NCI-H1105 treated with DMSO at 0.1 percent for 48 hours (cell line): ENCODE results near the gene CTBP1.
A peak's percentile ranks its signal among the peaks of the same experiment; 100 is the strongest.

ENCODE experiments used
- DNase-seq: peaks from one replicate; lab custom pipeline; 2025; lab: John Stamatoyannopoulos, UW

Gene CTBP1

DNA sequence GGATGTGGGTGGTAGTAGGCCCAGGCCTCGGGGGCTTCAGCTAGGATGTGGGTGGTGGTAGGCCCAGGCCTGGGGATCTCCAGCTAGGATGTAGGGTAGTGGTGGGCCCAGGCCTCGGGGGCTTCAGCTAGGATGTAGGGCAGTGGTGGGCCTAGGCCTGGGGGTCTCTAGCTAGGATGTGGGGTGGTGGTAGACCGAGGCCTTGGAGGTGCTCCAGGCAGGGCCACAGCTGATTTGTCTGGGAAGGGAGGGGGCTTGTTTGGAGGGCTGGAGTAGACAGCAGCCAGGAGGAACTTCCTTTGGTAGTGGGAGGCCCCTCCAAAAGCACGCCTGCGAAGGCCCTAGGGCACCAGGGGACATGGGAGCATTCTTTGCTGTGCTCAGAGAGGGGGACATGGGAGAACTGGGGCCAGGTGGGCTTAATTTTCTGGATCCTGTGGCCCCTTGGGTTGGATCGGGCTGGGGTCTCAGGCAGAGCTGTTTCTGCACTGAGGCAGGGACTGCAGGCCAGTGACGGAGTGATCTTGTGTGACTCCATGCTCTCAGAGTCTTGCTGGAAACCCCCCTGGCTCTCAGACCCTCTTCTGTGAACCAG is 73.2 kb downstream of the CTBP1 start:
- no peak for DNase-seq

DNA sequence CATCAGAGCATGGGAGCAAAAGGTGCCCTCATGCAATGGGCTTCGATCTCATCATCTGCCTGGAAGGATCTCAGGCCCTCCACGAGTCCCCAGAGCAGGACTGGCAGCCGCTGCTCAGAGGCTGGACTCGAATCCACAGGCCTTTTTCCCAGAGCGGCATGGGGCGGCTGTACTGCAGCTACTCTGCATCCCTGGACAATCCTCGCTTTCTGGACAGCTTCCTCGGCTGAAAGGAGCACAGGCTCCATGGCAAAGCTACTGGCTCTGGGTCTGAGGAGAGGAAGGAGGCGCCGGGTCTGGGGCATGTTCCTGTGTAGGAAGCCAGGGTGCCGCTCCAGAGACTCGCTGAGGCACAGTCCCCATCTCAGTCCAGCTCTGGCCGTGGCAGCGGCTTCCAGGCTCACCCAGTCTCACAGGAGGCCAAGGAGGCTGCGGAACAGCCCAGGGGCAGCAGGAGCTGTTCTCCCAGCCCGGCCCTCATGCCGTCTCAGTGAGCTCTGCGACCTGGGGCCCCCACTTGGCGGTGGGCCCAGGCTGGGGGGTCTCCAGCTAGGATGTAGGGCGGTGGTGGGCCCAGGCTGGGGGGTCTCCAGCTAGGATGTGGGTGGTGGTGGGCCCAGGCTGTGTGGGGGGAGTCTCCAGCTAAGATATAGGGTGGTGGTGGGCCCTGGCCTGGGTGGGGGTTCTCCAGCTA is 73.8 kb downstream of the CTBP1 start:
- no peak for DNase-seq

DNA sequence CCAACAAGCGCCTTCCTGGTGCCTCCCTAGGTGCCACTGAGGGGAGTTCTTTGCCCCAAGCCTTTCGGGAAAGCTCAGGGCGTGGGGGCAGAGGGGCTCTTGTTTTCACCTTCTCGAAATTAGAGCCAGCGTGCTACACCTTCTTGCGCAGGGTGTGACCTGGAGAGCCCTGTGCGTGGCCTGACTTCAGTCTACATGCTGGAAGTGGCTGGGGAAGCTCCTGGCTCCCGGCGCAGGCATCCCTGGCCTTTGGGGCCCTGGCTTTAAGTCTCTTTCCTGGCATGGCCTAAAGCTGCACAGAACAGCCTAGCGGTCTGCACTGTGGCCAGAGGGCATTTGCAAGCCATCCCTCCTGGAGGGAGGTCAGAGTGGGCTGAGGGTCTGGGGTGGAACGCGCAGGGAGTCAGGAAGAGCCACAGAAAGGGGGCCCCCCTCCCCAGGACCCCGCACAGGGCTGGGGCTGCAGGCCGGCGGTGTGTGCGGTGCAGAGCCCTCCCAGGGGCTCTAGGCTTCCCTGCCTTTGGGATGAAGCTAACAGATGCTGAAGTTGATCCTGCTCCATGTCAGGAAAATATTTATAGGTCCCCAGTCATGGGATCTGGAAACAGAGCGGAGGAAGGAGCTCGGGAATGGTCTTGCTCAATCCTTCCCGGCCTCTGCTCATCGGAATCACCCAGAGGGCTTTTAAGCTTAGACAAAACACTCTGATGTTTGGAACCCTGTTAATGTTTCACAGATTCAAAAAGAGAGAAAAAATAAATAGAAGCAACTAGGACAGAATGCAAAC is 75.8 kb downstream of the CTBP1 start:
- DNase-seq = no peak

DNA sequence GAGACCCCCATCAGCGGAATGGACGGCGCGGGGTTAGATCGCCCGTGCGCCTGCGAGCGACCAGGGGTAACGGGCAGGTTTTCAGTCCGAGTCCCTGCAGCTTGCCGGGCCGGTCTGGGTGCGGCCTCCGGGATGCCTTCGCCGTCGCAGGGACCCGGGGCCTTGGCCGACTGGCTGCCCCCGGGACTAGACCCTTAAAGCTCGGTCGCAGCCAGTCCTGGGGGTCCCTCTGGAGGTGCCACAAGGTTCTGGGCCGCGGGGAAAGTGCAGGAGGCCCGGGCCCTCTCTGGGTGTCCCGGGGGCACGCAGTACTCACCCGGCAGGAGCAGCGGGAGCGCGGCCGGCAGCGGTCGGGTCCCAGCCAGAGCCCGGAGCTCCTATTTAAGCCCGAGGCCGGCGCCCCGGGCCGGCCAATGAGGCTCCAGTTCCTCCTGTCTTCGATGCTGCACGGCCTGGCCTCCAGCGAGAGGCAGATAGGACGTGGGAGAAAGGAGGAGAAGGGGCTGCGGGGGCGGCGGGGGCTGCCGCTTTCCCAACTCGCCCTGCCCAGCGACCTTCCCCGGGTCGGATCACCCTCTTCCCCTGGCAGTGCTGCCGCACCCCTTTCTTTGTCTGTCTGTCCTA is 76.6 kb downstream of the CTBP1 start, which contains the start of gene SPON2:
TSS of gene SPON2 (minus strand) at position 356 of the 624 bp plus-strand sequence.
- DNase-seq = no peak

DNA sequence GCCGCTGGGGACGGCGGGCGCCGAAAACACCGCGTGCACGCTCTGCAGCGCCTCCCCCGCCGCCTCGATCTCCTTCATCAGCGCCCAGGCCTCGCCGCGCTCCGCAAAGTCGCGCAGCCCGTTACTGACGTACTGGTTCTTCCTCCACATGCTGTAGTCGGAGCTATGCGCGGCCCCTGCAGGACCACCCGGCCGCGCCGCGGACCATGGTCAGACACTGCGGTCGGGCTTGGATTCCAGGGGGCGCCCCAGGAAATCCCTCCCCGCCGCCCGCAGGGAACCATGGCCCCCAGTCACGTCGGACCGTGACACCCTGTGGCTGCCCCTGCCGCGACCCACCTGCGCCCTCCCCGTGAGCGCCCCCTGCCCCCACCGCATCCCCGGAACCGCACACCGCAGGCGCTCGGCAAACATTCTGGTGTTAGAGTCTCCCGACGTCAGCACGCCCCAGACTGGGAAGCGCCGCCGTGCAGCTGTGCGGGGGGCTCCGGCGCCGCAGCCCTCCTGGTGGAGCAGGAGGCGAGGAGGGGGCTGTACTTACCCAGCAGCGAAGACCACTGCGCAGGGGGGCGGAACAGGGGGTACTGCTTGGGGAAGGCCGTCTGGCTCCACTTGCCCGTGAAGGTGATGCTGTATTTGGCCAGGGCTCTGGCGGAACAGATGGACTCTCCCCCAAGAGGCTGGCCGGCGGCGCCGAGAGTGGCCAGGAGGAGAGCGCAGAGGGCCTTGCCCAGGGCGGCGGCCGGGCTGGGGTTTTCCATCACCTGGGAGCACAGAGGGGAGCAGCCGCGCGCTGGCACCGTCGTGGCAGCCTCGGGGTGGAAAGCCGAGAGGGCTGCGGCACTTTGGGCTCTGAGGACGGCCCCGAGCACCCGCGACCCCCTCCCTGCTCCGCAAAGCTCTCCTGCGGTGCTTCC is 77.4 kb downstream of the CTBP1 start:
- DNase-seq = no peak

DNA sequence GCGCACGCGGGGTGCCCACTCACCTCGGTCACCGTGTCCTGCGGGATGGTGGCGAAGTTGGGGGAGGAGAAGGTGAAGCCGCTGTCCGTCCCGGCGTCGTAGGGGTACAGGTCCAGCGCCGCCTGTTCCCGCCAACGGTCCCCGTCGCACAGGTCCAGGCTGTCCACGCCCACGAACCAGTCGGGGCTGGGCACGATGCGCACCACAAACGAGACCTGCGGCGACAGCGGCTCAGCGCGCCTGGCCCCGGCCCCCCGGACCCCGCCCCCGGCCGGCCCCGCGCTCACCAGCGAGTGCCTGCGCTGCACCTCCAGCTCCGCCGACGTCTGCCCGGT is 78.0 kb downstream of the CTBP1 start:
- DNase-seq = no peak

DNA sequence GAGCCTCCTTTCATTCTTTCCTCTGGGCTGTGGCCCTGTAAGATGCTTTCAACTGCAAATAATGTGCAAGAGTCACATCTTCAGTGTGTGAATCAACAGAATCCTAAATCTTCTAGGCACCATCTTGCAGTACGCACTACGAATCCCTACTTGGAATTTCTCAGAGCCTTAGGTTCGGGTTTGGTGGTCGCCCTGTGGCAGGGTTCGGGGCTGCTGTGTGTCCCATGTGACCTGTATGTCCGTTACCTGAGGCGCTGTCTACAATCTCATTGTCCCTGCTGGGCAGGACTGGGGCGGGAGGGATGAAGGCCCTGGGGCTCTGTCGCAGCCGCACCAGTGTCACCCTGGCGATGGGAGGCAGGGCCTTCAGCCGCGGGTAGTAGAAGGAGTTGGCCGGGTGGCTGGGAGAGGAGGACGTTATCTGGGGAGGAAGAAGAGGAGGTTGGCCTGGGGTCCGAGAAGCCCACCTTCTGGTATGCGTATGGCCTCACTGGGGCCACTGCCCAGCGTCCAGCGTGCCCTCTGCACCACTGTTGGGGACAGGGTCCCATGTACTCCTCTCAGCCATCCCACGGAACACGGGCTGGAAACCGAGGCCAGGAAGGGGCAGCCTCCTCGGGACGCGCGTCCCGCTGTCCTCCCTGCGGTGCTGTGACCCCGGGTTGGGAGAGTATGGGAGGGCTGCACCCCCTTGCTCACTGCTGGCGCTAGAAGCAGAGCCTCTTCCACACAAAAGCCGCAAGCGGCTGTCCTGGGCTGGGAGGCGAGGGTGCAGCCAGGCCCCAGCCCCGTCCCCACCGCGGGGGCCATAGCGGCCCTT is 78.6 kb downstream of the CTBP1 start:
- DNase-seq = no peak

DNA sequence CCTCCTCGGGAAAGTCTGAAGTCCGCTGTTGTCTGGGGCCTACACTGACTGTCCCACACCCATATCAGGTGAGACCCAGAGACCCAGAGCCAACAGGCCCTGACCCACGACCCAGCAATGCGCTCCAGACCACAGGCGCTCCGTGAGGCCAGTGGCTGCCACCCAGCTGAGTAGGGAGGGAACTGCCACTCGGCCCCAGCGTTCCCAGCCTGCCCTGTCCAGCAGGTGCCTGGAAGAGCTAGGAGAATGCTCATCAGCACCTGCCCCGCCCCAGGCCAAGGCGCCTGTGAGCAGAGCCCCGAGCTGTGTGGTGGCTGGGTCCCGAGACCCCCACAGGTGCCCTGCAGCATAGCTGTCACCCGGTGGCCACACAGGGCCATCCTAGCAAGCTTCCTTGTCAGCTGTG is 79.2 kb downstream of the CTBP1 start:
- DNase-seq = no peak

DNA sequence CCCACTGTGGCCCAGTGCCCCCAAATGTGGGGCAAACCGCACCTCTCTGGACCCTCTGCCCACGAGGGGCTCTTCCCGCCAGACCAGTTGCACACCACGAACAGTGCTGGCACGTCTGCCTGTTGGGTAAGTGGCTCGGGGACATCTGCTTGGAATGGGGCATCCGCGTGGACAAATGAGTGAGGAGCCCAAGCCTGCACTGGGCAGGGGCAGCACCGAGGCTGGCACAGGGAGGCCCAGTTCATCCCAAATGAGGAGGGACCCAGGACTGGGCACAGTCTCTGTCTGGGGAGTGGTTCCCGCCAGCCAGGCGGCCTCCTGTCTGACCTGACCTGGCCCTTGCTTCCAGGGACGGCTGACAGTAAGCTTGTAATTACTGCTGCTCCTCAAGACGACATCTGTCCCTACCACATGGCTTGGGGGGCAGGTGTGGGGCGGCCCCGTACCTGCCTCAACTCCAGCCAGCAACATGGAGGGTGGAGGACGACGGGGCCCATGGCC is 79.7 kb downstream of the CTBP1 start:
- no peak for DNase-seq

DNA sequence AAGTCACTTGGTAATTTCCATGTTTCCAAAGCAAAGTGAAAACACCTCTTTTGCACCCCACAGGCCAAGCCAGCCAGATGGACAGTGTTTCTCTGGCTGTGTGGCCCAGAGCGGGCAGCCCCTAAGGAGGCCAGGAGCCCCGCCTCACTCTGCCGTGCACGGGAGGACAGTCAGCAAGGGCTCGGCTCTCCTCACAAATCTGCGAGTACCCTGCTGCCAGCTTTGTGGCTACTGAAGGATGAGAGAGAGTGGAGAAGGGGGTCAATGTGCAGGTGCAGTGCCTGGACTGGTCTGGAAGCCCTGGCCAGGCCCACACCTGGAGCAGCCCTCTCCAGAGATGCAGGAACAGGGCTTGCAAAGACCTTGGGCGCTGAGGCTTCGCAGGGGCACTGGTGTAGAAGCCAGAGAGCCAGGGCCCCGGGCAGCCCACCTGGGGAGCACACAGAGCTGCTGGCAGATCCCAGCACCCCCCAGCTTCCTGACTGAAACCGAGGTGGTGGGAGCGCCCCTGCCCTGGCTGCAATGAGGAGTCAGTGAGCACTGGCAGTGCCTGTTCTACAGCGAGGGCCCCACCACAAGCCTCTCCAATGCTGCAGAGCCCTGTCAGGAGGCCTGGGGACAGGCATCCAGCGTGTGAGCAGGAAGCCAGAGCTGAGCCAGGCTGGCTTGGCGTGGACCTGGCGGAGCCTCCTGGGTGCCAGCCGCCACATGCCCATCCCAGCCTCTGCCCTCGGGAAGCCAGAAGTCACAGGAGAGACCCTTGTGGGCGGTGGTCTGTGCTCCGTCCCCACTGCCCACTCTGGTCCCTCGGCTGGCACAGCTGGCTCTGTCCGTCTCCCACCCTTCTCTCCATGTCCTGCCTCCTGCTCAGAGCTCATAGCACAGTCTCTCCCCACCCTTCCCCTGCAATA is 80.5 kb downstream of the CTBP1 start:
- no peak for DNase-seq

DNA sequence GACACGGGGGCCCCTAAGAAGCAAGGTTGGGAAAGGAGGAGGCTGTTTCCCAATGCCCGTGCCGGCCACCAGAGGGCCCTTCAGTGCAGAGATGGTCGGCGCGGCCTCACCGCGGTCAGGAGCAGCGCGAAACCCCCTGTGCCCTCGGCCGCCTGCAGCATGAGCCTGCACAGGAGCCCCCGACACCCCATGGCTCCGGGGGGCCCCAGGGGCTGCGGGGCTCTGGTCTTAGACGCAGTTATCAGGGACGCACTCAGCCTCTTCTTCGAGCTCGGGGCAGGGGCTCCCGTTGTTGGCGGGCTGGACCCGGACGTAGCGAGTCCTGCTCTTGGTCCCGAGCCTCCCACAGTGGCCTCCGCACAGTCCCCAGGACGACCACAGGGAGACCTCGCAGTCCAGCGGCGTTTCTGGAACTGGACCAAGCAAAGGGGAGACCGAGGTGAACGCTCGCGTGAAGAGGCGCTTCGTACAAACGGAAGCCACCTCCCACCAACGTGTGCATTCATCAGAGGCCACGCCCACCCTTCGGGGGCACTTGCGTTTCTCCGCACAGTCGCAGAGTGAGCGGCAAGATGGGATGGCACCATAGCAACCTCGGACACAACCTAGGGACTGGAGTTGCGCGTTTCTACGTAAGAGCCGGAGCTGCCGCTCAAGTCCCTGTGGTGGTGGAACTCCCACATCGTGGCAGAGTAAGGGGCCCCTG is 81.5 kb downstream of the CTBP1 start:
- DNase-seq = peak; percentile 68

DNA sequence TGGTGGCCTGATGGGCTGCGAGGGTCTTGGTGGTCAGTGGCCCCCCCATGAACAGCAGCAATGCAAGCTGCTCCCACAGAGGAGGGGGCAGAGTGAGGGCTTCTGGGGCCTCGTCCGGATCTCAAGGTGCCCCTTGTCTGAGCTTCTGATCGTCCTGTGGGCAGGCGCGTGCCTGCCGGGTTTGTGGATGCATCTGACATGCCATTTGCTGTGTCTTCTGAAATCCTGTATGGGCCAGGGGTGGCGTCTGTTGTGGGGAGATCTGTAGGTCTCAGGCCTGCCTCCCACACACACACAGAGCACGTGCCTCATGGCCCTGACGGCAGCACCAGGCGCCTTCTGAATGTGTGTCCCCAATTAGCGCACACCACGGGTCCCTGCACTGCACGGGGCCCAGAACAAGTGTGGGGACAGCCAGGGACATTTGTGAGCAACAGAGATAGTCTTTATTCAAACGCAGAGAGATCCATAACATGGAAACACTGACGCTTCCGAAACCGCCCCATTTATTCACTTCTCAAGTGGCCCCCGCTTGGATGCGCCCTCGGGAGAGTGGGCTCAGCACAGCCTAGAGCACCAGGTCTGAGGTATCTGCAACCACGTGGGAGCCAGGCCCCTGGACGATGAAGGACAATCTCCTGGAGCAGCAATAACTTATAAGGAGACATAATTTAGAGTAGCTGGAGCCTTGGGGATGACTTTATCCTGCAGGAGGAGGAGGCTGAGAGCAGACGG is 82.3 kb downstream of the CTBP1 start:
- DNase-seq = no peak

DNA sequence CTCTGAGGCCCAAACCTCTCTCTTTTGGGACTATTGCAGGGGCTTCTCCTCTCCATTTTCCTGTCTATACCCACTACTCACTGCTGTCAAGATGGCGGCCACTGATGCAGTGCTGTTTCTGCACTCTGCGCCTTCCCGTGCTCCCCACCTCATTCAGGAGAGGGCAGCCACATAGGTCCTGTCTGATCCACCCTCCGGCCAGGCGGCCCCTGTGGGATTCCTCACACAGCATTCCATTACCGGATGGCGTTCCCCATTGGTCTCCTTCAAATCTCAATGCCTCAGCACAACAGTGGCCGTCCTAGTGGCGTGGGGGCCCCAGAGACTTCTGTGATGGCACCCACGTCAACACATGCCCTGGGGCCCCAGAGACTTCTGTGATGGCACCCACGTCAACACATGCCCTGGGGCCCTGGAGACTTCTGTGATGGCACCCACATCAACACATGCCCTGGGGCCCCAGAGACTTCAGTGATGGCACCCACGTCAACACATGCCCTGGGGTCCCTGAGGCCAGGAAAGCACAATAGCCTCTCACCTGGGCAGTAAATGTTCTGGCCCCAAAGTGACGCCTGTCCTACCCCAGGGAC is 83.9 kb downstream of the CTBP1 start:
- no peak for DNase-seq

DNA sequence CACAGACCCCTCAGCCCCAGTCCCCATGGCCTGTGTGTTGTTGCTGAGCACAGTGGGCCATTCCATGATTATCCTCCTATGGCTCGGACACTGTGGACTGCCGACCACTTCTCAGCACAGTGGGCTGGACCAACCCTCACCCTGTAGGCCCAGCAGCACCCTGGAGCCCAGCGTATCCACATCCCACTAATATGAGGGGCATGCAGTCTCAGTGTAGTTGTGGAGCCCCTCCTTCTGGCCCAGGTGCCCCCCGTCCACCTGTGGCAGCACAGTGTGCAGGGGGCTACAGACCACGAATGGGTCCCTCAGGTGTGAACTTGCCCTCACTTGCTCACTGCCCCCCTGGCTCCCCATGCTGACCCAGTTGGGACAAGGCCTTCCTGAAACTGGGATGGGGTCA is 84.5 kb downstream of the CTBP1 start:
- no peak for DNase-seq

DNA sequence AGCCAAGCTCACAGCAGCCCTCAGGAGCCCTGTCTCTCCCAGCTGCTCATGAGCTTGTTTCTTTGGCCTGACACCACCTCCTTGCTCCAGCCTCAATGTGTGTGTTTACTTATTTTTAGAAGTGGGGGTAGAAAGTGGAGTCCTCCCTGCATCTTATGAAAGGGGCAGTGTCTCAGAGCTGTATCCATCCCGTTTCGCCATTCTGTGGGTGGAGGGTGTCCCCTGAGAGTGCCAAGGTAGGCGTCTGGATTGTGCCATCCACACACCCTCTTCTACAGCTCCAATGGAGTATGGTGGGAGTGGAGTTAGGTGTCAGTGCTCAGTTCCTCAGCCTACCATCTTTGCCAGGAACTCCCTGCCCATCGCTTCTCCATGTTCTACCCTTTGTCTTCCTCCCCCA is 84.9 kb downstream of the CTBP1 start:
- no peak for DNase-seq
